COR-L47 (cell line): ENCODE data around the gene CR1L.
"Not testable (repeated sequence)": the region's sequence is repeated elsewhere in the genome, so short reads cannot be mapped to it uniquely, and the experiment has no call there.

Experiments used
- DNase-seq: peaks from one replicate; lab custom pipeline; 2025; lab: John Stamatoyannopoulos, UW

Gene CR1L

DNA sequence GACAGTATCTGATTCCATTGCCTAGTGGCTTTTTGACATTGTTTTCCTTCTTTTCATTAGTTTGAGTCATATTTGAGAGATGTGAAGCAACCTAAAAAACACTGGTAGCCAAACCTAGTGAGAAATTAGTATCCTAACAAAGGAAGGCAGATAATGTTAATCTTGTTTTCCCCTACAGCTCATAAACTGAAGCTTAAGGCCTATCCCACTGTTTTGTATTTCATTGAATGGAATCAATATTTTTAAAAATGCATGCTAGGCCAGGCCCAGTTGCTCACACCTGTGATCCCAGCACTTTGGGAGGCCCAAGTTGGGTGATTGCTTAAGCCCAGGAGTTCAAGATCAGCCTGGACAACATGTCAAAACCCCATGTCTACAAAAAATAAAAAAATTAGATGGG lies 1.2 kb downstream of the CR1L start:
- no peak for DNase-seq

DNA sequence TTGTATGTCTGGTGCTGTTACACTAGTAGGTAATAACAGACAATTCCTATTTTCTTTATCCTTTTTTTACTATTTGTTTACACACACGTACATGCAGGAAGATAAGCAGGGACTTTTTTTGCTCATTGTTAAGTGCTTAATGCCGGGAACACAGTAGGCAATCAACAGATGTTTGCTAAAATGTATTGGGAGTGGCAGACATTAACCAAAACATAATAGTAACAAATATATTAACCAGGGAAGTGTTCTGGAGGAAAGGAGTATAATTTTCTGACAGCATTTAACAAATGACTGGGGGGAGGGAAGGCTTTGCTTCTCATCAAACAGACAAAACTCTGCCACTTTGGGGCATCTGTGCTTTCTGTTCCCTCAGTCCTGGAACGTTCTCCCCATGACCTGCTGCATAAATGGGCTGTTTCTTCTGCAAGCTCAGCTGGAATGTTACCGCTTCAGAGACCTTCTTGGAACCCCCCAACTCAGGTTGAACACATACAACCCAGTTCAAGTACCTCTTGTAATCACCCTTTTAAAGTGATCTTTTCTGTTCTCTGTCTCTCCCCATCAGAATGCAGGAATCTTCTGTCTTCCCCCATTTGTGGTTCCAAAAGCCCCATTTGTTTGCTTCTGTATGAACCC lies 2.1 kb downstream of the CR1L start:
- no peak for DNase-seq

DNA sequence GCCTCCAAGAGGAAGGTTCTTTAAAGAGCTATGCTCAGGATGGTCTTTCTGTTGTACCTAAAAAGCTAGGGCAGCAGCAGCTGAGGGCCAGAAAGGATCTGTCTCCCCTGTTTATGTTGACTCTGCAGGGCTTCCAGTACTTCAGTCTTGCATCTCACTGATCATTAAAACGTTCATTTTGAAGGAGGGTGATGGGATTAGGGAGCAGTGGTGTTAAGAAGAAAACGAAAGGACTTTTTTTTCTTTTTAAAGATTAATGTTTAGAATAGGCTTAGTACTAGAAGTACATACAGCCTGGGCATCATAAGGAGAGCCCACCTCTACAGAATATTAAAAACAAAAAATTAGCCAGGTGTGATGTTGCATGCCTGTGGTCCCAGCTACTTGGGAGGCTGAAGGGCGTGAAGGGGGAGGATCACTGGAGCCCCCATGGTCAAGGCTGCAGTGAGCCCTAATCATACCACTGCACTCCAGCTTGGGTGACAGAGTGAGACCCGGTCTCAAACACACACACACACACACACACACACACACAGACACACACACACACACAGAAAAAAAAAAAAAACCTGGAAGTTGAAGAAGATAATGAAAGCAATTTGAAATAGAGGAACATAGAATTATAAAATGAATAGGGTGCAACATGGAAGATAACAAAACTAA lies 2.9 kb downstream of the CR1L start:
- no peak for DNase-seq

DNA sequence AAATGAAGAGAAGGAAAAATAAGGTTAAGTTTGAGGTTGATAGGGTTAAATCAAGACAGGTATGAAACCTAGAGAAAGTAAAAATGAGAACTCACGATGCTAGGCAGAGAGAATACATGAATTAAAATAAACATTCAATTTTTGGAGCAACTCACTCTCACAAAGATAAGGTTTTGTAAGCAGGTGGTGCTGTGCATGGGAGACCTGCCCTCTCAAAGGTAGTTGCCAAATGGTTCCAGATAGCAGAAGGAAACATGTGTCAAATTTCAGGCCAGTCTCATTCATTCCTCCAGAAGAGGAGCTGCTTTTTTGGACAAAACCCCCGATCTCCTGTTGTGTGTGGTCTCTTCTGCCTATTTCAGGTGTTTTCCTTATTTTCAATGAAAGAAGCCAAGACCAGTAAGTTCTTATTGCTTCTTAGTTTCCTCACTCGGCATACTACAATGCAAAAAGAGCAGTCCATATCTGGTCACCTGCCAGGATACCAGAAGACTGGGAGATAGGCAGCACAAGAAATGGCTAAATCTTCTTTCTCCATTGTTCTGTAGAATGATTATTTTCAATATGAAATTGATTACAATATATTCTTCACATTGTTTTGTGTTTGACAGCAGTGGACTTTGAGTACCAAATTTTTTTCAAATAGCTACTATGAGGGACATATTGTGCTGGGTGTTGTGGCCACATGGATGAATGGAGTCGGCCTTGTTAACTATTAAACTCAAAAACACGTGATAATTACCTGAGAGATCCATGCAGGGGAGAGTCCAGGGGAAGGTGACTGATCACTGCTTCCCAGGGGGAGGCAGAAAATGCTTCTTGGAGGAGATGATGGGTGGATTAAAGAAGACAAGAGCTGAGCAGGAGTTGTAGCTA lies 3.6 kb downstream of the CR1L start:
- DNase-seq = no peak

DNA sequence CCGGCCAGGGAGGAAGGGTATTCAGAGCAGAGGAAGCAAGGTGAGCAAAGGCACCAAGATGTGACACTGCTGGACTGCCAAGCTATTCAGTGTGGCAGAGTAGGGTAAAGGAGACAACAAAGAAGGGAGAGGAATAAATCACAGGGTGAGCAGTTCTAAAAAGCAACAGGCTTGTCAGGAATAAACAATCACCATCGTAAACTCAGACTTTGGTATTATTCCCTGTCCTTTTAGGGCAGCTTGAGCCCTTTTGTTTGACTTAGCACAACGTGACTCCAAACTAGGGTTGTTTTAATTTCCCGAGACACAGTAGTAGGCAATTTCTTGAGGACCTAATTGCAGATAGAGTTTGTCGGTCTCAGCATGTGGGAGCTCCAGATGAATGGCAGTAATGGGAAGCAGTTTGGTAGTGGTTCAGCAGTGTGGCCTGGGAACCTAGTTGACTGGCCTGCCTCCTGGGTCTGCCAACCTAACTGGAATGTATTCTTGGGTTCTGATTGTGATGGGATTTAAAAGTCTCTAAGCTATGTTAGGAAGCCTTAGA lies 4.3 kb downstream of the CR1L start:
- DNase-seq = peak; percentile 78

DNA sequence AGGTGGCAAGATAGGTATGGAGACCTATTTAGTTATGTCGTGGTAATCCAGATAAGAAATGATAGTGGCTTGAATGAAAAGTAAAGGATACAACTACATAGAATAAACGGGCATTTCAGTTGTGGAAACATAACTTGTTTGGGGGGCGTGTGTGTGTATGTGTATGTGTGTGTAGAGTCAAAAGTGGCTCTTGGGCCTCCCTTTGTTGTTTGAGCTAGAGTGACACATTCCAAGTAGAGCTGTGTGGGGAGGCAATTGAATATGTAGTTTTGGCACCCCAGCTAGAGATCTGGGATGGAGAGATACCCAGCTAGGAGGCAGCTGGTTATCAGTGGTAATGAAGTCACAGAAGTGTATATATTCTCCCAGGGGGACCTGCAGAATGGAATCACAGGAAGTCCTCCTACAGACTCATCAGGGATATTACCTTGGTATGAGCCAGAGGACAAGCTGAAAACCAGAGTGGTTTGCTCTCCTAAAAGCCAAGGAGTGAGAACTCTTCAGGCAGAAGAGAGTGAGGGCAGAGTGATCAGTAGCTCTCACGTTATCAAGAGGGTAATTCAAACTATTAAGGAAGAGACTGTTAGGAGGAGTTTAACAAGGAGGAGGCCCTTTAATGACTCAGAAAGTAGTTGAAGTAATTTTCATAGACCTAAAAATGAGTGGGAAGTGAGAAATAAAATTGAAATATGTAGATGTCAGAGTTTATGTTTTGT lies 5.1 kb downstream of the CR1L start:
- DNase-seq = no peak

DNA sequence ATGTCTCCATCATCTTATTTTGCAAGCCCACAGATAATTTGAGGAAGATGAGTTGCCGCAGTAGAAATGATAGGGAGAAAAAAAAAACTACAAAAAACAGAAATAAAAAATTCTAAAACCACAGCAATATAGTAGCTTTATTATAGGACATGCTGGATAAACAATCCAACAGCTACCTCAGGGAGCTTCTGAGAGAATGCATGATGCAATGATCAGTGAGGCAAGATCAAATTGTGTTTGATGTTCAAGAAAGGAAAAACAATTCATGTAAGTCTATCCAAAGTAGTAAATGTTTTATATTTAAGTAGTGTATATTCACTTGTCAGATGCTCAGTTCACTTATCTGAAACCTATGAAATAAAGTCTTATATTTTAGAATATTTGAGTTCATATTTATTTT lies 6.7 kb downstream of the CR1L start:
- DNase-seq = no peak

DNA sequence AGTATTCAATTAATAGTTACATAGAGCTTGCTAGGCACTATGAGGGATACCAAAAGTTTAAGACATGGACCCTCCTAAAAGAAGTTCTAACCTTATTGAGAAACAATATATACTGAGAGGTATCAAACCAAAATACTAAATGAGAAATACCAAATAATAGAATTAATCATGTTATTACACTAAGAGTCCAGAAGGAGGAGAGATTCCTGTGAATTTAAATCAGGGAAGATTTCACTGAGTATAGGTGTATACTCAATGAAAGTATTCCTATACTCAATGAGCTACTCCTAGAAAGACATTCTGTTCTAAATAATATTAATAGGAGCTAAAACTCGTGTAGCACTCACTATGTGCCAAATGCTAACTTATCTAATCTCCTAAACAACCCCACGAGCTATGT lies 9.4 kb downstream of the CR1L start:
- no peak for DNase-seq

DNA sequence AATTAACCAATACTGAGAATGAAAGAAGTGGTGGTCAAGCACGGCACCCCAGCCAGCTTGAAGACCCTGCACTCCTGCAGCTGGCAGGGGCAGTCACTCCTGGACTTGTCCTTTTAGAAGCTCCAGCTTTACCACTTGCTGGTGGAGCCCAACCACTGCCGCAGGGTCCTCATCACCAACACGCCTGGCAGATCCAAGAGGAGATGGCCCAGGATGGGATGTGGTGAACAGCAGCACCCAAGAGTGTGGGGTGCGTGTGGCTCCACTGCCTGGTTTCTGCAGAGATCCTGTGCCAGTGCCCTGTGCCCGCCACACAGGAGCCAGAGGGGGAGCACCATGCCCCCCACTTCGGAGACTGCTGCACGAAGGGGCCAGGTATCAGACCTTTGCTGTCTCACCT lies 13.5 kb downstream of the CR1L start:
- DNase-seq = no peak

DNA sequence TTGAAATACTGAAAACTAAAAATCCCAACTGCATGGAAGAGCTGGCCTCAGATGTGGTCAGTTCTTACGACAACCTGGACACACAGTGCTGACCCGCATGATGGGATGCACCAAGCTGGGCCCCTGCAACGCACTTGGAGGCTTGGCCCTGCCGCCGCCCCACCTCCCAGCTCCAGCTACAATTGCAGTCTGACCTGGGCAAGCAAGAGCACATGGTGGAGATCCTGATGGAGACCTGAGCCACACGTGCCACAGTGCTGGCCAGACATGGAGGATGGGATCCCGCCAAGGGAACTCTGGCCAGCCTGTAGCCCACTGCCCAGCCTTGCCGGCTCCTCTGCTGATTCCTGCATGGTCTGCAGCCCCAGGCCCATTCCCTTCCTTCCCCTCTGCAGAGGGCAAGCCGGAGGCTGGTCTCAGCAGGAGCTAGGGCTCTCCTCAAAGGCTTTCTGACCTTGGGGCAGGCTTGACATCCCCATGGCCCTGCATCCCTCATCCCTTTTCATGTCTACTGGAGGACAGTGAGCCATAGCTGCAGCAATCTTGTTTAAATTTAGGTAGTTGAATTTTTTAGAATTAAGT lies 14.1 kb downstream of the CR1L start:
- DNase-seq = no peak

DNA sequence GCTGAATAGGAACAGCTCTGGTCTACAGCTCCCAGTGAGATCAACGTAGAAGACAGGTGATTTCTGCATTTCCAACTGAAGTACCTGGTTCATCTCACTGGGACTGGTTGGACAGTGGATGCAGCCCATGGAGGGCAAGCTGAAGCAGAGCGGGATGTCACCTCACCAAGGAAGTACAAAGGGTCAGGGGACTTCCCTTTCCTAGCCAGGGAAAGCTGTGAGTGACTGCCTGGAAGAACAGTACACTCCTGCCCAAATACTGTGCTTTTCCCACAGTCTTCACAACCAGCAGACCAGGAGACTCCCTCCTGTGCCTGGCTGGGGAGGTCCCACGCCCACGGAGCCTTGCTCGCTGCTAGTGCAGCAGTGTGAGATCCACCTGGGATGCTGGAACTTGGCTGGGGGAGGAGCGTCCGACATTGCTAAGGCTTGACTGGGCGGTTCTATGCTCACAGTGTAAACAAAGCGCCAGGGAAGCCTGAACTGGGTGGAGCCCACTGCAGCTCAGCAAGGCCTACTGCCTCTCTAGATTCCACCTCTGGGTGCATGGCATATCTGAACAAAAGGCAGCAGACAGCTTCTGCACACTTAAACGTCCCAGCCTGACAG lies 14.7 kb downstream of the CR1L start:
- DNase-seq = peak; percentile 31

DNA sequence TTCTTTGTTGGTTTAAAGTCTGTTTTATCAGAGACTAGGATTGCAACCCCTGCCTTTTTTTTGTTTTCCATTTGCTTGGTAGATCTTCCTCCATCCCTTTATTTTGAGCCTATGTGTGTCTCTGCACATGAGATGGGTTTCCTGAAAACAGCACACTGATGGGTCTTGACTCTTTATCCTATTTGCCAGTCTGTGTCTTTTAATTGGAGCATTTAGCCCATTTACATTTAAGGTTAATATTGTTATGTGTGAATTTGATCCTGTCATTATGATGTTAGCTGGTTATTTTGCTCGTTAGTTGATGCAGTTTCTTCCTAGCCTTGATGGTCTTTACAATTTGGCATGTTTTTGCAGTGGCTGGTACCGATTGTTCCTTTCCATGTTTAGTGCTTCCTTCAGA lies 16.5 kb downstream of the CR1L start:
- not testable (repeated sequence) for DNase-seq

DNA sequence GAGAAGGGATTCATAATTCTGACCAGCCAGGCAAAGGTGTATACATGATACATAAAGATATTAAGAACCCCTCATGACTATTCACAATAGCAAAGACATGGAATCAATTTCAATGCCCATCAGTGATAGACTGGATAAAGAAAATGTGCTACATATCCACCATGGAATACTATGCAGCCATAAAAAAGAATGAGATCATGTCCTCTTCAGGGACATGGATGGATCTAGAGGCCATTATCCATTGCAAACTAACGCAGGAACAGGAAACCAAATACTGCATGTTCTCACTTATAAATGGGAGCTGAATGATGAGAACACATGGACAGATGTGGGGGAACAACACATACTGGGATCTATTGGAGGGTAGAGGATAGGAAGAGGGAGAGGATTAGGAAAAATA lies 21.4 kb downstream of the CR1L start:
- no peak for DNase-seq

DNA sequence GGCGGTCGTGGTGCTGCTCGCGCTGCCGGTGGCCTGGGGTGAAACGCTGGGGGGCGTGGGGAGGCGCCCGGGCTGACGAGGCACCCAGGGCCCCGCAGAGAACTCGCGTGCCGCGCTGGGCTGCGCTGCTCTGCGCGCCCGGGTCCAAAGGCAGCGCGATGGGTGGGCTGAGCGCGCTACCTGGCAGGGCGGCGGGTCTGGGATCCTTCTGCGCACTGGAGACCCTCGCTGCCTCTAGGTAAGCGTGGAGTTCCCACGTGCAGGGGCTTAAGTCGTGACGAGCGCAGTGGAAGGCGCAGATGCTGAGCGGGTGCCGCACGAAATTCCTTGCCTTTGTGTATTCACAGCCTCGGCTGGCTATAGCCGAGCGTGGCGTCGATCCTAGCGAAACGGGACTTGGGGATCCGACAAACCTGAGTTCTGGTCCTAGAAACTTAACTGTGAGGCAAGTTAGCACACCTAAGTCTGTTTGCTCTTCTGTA lies 24.6 kb downstream of the CR1L start:
- DNase-seq = no peak

DNA sequence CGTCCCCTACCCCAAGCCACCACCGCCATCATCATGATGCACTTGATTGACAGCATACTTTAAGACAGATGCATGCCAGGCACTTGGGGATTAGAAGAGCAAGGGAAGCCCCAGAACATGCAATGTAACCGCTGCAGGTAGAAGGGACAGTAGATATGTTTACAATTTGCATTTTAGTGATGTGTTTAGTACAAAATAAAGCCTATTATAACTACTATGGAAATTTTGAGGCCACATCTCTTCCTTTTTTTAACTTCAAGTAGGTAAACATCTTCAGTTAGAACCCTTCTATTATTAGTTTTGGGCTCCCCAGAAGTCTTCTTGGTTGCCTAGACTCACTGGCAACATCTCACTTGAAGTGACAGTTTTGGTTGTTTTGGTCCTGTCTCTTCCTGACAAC lies 25.3 kb downstream of the CR1L start:
- DNase-seq = no peak

DNA sequence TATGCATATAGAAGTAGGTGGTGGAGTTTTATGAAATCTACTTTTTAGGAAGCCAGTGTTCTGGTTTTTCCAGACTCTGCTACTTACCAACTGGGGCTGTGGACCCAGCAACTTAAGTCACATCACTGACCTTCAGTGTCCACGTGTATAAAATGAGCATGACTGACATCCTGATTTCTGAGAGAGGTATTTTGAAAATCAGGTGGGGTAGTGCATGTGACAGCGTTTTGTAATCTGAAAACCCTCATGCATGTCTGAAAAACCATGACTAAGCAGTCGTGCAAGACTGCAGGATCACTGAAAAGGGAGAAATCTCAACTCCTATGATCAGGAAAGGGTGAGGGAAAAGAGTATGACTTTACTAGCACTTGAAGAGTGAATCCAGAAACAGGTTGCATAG lies 26.1 kb downstream of the CR1L start:
- DNase-seq = no peak

DNA sequence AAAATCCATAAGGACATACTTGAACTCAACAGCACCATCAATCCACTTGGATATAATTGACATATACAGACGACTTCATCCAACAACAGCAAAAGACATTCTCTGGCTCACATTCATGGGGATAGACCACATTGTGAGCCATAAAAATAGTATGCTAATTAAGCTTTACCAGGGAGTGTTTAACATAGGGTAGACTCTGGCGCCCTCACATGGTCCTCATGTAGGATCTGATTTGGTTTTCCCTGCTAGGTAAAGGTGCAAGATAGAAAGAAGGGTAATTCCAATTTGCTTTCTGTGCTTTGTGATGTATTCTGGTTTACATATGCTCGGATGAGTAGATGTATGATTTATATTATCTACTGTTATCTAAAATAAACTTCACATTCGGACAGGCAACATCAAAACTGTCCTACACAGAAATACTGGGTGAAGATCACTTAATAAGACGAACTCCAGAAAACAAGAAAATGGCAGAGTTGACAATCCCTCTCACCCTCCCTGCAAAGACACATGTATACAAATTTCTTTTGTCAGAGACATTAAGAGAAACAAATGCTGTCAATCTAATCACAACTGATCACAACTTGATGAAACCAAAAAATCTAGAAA lies 27.7 kb downstream of the CR1L start:
- peak; percentile 72 for DNase-seq

DNA sequence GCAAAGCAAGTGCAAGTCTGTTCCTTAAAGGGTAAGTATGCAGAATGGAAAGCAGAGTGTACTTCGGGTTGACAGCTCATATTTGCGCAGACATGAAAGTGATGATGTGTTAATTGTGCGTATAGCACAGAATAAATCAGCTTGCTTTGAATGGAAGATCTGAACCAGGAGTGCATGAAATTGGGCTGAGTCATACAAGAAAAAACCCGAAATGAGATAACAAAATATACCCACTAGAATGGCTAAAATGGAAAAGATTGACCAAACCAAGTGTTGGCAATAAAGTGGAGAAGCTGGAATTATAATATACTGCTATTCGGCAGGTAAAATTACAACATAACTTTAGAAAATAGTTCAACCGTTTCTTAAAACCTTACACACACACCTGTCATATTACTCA lies 28.5 kb downstream of the CR1L start:
- no peak for DNase-seq

DNA sequence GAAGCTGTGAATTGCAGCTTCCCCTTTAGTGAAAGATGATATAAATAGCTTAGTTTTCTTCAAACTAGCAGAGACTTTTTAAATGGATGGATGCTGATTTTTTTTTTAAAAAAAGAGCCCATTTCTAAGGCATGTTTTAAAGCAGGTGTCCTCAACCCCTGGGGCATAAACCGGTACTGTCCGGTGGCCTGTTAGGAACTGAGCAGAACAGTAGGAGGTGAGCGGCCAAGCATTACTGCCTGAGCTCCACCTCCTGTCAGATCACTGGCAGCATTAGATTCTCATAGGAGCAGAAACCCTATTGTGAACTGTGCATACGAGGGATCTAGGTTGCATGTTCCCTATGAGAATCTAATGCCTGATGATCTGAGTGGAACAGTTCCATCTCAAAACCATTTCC lies 31.2 kb downstream of the CR1L start:
- no peak for DNase-seq

DNA sequence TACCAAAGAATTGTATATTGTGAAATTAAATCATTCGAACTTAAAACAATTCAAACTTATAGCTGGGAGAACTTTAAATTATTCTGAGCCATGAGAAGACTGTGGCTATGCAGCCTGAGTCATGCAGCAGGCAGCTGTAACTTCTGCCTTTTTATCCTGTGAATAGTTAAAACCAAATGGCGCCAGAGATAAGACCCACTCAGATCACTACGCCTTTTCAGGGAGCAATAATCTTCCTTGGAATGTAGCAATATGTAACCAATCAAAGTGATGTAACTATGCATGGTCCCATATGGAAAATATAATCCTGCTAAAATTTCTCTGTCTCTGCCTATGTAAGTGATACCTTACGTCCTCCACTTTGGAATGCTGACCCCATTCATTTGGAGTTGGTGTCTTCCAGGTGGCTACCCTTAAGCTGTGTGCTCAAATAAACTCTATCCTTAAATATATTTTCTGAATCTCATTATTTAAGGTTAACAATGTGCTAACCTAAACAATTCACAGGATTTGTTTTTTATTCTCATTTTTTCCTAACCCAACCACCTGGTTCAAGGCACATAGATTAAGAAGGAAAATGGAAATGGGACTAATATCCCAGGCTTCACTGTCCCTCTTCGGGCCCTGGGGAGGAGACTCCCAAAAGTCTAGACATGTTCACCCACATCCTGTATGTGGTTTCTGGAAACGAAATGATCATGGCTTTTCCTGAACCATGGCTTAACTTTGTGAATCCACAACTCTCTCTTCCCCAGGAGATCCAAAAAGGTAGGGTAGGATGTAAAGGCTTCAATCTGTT lies 35.9 kb downstream of the CR1L start:
- DNase-seq = not testable (repeated sequence)
